Measurements from ENCODE around the gene GAGE12F. TPM values are rescaled to one million over a fixed set of nuclear protein-coding genes. Genes with fewer than 3 reads are reported as not detected.
"Not testable (repeated sequence)": the region's sequence is repeated elsewhere in the genome, so short reads cannot be mapped to it uniquely, and the experiment has no call there.

The GAGE12F gene
- total and polyA plus RNA-seq, 2 of the 4 experiments (the other 2 are of a cell fraction), result not detected

DNA sequence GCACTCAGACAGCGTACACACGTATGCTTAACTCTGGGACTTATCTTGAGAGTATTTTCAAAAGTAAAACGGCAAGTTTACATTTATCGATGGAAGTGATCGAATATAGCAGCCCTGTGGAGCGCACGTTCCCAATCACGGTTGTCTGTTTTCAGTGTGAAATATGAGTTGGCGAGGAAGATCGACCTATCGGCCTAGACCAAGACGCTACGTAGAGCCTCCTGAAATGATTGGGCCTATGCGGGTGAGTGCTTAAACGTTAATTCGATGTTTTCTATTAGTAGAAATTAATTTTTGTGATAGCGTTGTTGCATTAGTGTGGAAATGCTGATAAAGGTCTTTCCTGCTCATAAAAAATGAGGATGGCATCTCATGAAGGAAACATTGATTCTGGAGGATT lies 29.8 kb downstream of the GAGE12F start:
- H3K4ac ChIP-seq (ENCODE audit: low read depth, low read length); H2AFZ ChIP-seq (replicated peaks; ENCODE audit: low read length, poor library complexity); H3K27me3 ChIP-seq (ENCODE audit: control insufficient read depth, insufficient read depth, low read length); H4K20me1 ChIP-seq (ENCODE audit: insufficient read depth, low read length); ATAC-seq (ENCODE audit: low read depth); H3K14ac ChIP-seq (replicated peaks; ENCODE audit: low read depth, low read length); H3K4me2 ChIP-seq (ENCODE audit: low read depth, low read length); H3K4me3 ChIP-seq (ENCODE audit: insufficient read depth, low read depth, low read length); DNase-seq; H2BK5ac ChIP-seq (ENCODE audit: low read depth, low read length, poor library complexity, severe bottlenecking); CTCF ChIA-PET; H3K9ac ChIP-seq (ENCODE audit: low read depth, low read length); H3K18ac ChIP-seq (ENCODE audit: low read depth, low read length); H2BK120ac ChIP-seq (ENCODE audit: low read depth, low read length); H2AK5ac ChIP-seq (ENCODE audit: low read depth, low read length); H4K5ac ChIP-seq (ENCODE audit: low read depth, low read length); in situ Hi-C loops (cut with MboI; ENCODE audit: low sequenced_read_pairs); H3K4me1 ChIP-seq (ENCODE audit: control insufficient read depth, insufficient read depth, low read length); H4K91ac ChIP-seq (ENCODE audit: insufficient read depth, low read depth, low read length); H3K9me1 ChIP-seq (ENCODE audit: insufficient read depth, low read length); H2BK15ac ChIP-seq (ENCODE audit: low read depth, low read length); H4K8ac ChIP-seq (ENCODE audit: low read depth in 2 of 2, low read length in 2 of 2); H3K23ac ChIP-seq (ENCODE audit: low read depth, low read length); H2AK9ac ChIP-seq (replicated peaks; ENCODE audit: low read depth, low read length, poor library complexity); H3K27ac ChIP-seq (ENCODE audit: insufficient read depth, low read length); H3K9me3 ChIP-seq (ENCODE audit: control insufficient read depth, insufficient read depth, low read length); BruUV-seq (replicated peaks); H3K56ac ChIP-seq (ENCODE audit: extremely low read depth, insufficient read depth, low read length); H3K36me3 ChIP-seq (ENCODE audit: control insufficient read depth, insufficient read depth, low read length); POLR2A ChIA-PET (ENCODE audit: unreplicated experiment); H2BK20ac ChIP-seq (ENCODE audit: low read depth, low read length); intact Hi-C loops (cut with micrococcal nuclease); dilution Hi-C loops (cut with HindIII; ENCODE audit: low sequenced_read_pairs, unreplicated experiment); H3K79me1 ChIP-seq (ENCODE audit: low read depth in 1 of 2, low read length in 2 of 2): not testable (repeated sequence)
- WGBS, 2 experiments (ENCODE audit: extremely low coverage in 2 of 2, insufficient read length in 1 of 2), result no CpG with 5 or more reads among the region's 17 CpGs

DNA sequence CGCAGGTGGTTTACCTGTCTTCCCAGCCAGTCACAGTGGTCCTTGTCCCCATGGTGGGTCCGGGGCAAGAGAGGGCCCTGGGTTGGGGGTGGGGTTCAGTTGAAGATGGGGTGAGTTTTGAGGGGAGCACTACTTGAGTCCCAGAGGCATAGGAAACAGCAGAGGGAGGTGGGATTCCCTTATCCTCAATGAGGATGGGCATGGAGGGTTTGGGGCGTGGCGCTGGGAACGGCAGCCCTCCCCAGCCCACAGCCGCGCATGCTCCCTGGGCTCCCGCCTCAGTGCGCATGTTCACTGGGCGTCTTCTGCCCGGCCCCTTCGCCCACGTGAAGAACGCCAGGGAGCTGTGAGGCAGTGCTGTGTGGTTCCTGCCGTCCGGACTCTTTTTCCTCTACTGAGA lies 38.1 kb downstream of the GAGE12F start, which contains the start of gene GAGE1:
Gene GAGE1 (plus strand): TSS at position 301 of the 400 bp plus-strand sequence. CDS start 1,155 bp downstream, outside the sequence.
- ATAC-seq (ENCODE audit: low read depth); H2AK5ac ChIP-seq (ENCODE audit: low read depth, low read length); H3K4ac ChIP-seq (ENCODE audit: low read depth, low read length); DNase-seq; POLR2A ChIA-PET (ENCODE audit: unreplicated experiment); H3K27ac ChIP-seq (ENCODE audit: insufficient read depth, low read length); H3K4me1 ChIP-seq (ENCODE audit: control insufficient read depth, insufficient read depth, low read length); H3K9me3 ChIP-seq (ENCODE audit: control insufficient read depth, insufficient read depth, low read length); H3K4me2 ChIP-seq (ENCODE audit: low read depth, low read length); H3K79me1 ChIP-seq (ENCODE audit: low read depth in 1 of 2, low read length in 2 of 2); H2AK9ac ChIP-seq (replicated peaks; ENCODE audit: low read depth, low read length, poor library complexity); H2BK15ac ChIP-seq (ENCODE audit: low read depth, low read length); H3K9me1 ChIP-seq (ENCODE audit: insufficient read depth, low read length); H4K20me1 ChIP-seq (ENCODE audit: insufficient read depth, low read length); BruUV-seq (replicated peaks); H2BK5ac ChIP-seq (ENCODE audit: low read depth, low read length, poor library complexity, severe bottlenecking); H3K56ac ChIP-seq (ENCODE audit: extremely low read depth, insufficient read depth, low read length); H4K5ac ChIP-seq (ENCODE audit: low read depth, low read length); in situ Hi-C loops (cut with MboI; ENCODE audit: low sequenced_read_pairs); H3K14ac ChIP-seq (replicated peaks; ENCODE audit: low read depth, low read length); H4K91ac ChIP-seq (ENCODE audit: insufficient read depth, low read depth, low read length); H3K27me3 ChIP-seq (ENCODE audit: control insufficient read depth, insufficient read depth, low read length); intact Hi-C loops (cut with micrococcal nuclease); H2AFZ ChIP-seq (replicated peaks; ENCODE audit: low read length, poor library complexity); H3K4me3 ChIP-seq (ENCODE audit: insufficient read depth, low read depth, low read length); CTCF ChIA-PET; H3K18ac ChIP-seq (ENCODE audit: low read depth, low read length); H3K23ac ChIP-seq (ENCODE audit: low read depth, low read length); H2BK20ac ChIP-seq (ENCODE audit: low read depth, low read length); H3K36me3 ChIP-seq (ENCODE audit: control insufficient read depth, insufficient read depth, low read length); H3K9ac ChIP-seq (ENCODE audit: low read depth, low read length); H4K8ac ChIP-seq (ENCODE audit: low read depth in 2 of 2, low read length in 2 of 2); H2BK120ac ChIP-seq (ENCODE audit: low read depth, low read length); dilution Hi-C loops (cut with HindIII; ENCODE audit: low sequenced_read_pairs, unreplicated experiment): not testable (repeated sequence)
- WGBS, 2 experiments (ENCODE audit: extremely low coverage in 2 of 2, insufficient read length in 1 of 2), result no CpG with 5 or more reads among the region's 16 CpGs

Measured in IMR-90 (cell line).